Transverse colon (tissue), 4 donors: ENCODE data around the gene ZMYND19. TPM values are rescaled to one million over a fixed set of nuclear protein-coding genes. Genes with fewer than 3 reads are reported as not detected.
"Not testable (repeated sequence)": the region's sequence is repeated elsewhere in the genome, so short reads cannot be mapped to it uniquely, and the experiment has no call there.

Experiments
- DNase-seq: peaks from one replicate; pipeline ENCODE4 v3.0.0-alpha.2; 2019
- H3K27ac ChIP-seq, 4 donors: fragments of 200-600 bp; sonication (generic); 2 replicates each; pipeline ENCODE4 v1.5.1; 2016 to 2018; ENCODE audit warnings: inconsistent platforms in 4 of 4
- H3K27me3 ChIP-seq: fragments of 200-600 bp; sonication (generic); 2 replicates; pipeline ENCODE4 v1.5.1; 2017; ENCODE audit warnings: inconsistent platforms
- H3K36me3 ChIP-seq, 4 donors: fragments of 200-600 bp; sonication (generic); 2 replicates each; pipeline ENCODE4 v1.5.1; 2017 to 2019; ENCODE audit warnings: inconsistent platforms in 4 of 4
- H3K4me1 ChIP-seq, 4 donors: fragments of 200-600 bp; sonication (generic); 2 replicates each; pipeline ENCODE4 v1.5.1; 2017 to 2020; ENCODE audit warnings: inconsistent platforms in 4 of 4
- H3K4me3 ChIP-seq, 4 donors: fragments of 200-600 bp; sonication (generic); 1 replicate in 1 of 4; 2 replicates in 3 of 4; pipeline versions ENCODE4 v1.5.1 to v1.6.1; 2017 to 2019; ENCODE audit warnings: inconsistent platforms in 4 of 4
- H3K9me3 ChIP-seq, 2 donors: fragments of 200-600 bp; sonication (generic); 2 replicates each; pipeline ENCODE4 v1.5.1; 2017 to 2019; ENCODE audit warnings: inconsistent platforms in 2 of 2
- CTCF ChIP-seq, 5 experiments: fragments of 200-600 bp in 3 of 5; fragments of 450-650 bp in 2 of 5; sonication (generic) in 3 of 5; IDR thresholded peaks; 1 replicate in 2 of 5; 2 replicates in 3 of 5; pipeline ENCODE4 v1.5.1; 2016 to 2017; ENCODE audit warnings: antibody characterized with exemption in 5 of 5, inconsistent platforms in 3 of 5, mild to moderate bottlenecking in 2 of 5, moderate library complexity in 1 of 5
- EP300 ChIP-seq: sonication (generic); formaldehyde crosslinking; IDR thresholded peaks from one replicate; pipeline ENCODE4 v1.6.1; 2017; ENCODE audit warnings: antibody characterized with exemption, low read depth
- POLR2A ChIP-seq: fragments of 450-650 bp; IDR thresholded peaks from one replicate; pipeline ENCODE4 v1.6.1; 2016; ENCODE audit warnings: antibody characterized with exemption, mild to moderate bottlenecking, moderate library complexity
- POLR2AphosphoS5 ChIP-seq, 3 donors: sonication (generic); formaldehyde crosslinking; IDR thresholded peaks; one replicate each; pipeline ENCODE4 v1.6.1; 2016; ENCODE audit warnings: antibody characterized with exemption in 3 of 3
- WGBS, 2 donors: methylation state at CpG; one replicate each; pipeline ENCODE4 v1.1.5; 2018; ENCODE audit warnings: low coverage in 1 of 2; 5-methylcytosine and 5-hydroxymethylcytosine counted together
- in situ Hi-C, 4 donors: fragments of 200-750 bp; cut with MboI; loops; one replicate each; pipeline versions ENCODE4 v1.15.0 to v1.15.1; 2017; ENCODE audit warnings: low sequenced_read_pairs in 3 of 4, low pct_ligation_motif_present in 1 of 4, low pct_unique_long_range_greater_than_20kb in 1 of 4
- intact Hi-C: fragments of 100-400 bp; cut with DNase I; formaldehyde crosslinking; loops from one replicate; pipeline ENCODE4 v1.15.1; 2023; ENCODE audit warnings: low total_unique reads
- total RNA-seq, 4 donors: library from RNA; depleted of rRNA; stranded (reverse); fragments of >200 nt; gene quantifications; one replicate each; pipeline ENCODE4 v1.1.0, GENCODE V29; 2016

ZMYND19 gene
- total RNA-seq, 4 donors from 2014 or later, result 6.7 to 11.5 (median 9.8) TPM

DNA sequence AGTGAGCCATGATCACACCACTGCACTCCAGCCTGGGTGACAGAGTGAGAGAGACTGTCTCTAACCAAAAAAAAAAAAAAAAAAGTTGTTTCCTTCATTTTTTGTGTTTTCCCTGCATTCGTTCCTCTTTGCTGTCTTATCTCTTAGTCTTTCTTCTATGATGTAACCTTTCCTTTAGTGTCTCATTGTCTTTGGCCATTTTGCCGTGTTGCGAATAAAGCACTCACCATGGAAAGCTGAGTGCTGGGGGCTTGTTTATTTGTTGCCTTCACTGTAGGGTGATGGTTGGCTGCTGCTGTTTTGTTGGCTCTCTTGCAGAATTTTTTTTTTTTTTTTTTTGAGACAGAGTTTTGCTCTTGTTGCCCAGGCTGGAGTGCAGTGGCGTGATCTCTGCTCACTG lies 36.2 kb upstream of the ZMYND19 start:
- in situ Hi-C loops (no loop called here), intact Hi-C loops (no loop called here)
- Histone ChIP-seq H3K36me3 (no peaks in the 10 kb centered on the region), H3K27ac (no peak overlapping the region), H3K9me3 (no peaks in the 10 kb centered on the region), H3K27me3 (no peaks in the 10 kb centered on the region), H3K4me3 (no peak overlapping the region), H3K4me1 (peaks cover 6 to 58% (median 22%) of the 10 kb centered on the region in 4 donors)
- 92% methylated on average over 3 to 4 of the region's 4 CpGs for WGBS, 2 donors
- no peak for TF ChIP-seq EP300
- no peak for TF ChIP-seq POLR2A
- TF ChIP-seq CTCF (IDR thresholded peaks at IDR 0.05), result no peak
- no peak for TF ChIP-seq POLR2AphosphoS5 (IDR thresholded peaks at IDR 0.05)
- DNase-seq, result no peak

- DNase-seq, in situ Hi-C loops, H3K27ac ChIP-seq, H3K27me3 ChIP-seq, intact Hi-C loops, H3K4me3 ChIP-seq, H3K9me3 ChIP-seq, H3K36me3 ChIP-seq: not testable (repeated sequence)
- WGBS, 2 donors, result 67 to 92% methylated on average over 2 to 8 of the region's 8 CpGs
- H3K4me1 ChIP-seq, result peaks cover 18 to 47% (median 33%) of the 10 kb centered on the region in 4 donors
Measured at GRCh38 chr9:137622211-137622610, 31.9 kb upstream of the ZMYND19 start.

DNA sequence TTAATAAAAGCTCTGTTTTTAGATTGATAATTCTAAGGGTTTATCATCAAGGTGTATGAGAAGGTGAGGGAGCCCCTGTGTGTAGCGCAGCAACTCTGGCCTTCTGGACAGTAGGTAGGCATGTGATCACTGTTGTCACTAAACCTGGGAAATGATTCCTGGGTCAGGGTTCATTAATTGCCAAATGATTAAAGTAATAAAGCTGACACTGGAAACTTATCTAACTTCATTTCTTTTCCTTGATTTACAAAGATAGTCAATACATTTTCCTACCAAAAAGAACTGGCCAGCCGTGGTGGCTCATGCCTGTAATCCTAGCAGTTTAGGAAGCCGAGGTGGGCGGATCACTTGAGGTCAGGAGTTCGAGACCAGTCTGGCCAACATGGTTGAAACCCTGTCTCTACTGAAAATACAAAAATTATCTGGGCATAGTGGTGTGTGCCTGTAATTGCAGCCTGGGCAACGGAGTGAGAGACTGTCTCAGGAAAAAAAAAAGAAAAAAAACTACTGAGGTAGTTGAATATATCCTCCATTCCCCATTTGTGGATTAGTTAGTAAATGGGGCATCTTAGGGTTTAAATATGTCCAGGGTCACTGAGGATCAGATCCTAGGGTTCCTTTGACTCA lies 30.9 kb upstream of the ZMYND19 start:
- no peak overlapping the region for H3K27ac ChIP-seq
- intact Hi-C loops (no loop called here), in situ Hi-C loops (no loop called here)
- WGBS, 2 donors, result 57 to 58% methylated on average over 6 of the region's 6 CpGs
- H3K27me3 ChIP-seq, result no peaks in the 10 kb centered on the region
- DNase-seq, result no peak
- H3K4me3 ChIP-seq, result no peak overlapping the region
- H3K9me3 ChIP-seq, result no peaks in the 10 kb centered on the region
- no peaks in the 10 kb centered on the region for H3K36me3 ChIP-seq
- H3K4me1 ChIP-seq, result peaks cover 21 to 49% (median 35%) of the 10 kb centered on the region in 4 donors
- TF ChIP-seq EP300 (no peak), CTCF (IDR thresholded peaks at IDR 0.05) (peak in 4 of 5 experiments; percentile 35 to 41 (median 40)), POLR2A (no peak)

DNA sequence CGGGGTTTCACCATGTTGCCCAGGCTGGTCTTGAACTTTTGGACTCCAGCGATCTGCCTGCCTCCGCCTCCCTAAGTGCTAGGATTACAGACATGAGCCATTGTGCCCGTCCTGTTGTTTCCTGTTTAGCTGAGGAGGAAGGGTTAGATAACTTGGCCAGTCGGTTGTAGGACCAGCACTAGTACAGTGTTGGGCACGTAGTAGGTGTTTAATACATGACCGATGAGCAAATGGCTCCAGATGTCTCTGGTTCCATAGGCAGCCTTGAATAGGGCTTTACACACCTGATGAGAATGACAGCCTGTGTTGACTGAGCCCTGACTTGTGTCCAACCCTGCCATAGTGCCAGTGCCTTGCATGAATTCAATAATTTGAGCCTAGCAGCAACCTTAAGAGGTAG lies 30.3 kb upstream of the ZMYND19 start:
- in situ Hi-C loops (no loop called here), intact Hi-C loops (no loop called here)
- TF ChIP-seq POLR2A, result no peak
- TF ChIP-seq POLR2AphosphoS5 (IDR thresholded peaks at IDR 0.05), result no peak
- TF ChIP-seq CTCF (IDR thresholded peaks at IDR 0.05), result no peak
- TF ChIP-seq EP300, result no peak
- Histone ChIP-seq H3K27me3 (no peaks in the 10 kb centered on the region), H3K9me3 (no peaks in the 10 kb centered on the region), H3K4me1 (peaks cover 21 to 46% (median 35%) of the 10 kb centered on the region in 4 donors), H3K36me3 (no peaks in the 10 kb centered on the region), H3K4me3 (peak overlapping the region in 1 of 4 donors; percentile 54), H3K27ac (peak overlapping the region in 2 of 4 donors; percentile 86 to 87)
- WGBS, 2 donors, result 75 to 78% methylated on average over 3 to 7 of the region's 7 CpGs
- no peak for DNase-seq

DNA sequence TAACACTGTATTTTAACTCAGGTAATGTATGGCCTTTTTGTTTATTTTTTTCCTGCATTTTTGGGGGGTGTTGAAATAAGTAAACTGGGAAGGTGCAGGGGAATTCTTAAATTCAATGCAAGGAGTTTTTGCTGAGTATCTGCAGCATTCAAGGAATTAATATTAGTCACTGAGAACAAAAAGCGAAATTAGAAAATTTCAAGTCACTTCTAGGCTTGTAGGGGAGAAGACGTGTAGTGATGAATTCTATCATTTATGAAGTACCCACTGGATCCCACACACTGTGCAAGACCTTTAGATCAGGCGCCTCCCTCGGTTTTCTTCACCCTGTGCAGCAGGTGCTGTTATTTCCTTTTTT lies 29.7 kb upstream of the ZMYND19 start:
- no peak for TF ChIP-seq CTCF (IDR thresholded peaks at IDR 0.05)
- TF ChIP-seq POLR2AphosphoS5 (IDR thresholded peaks at IDR 0.05), result no peak
- H3K9me3 ChIP-seq, result no peaks in the 10 kb centered on the region
- no peak for DNase-seq
- H3K4me3 ChIP-seq, result peak overlapping the region; percentile 54 to 88 (median 62)
- no peaks in the 10 kb centered on the region for H3K27me3 ChIP-seq
- H3K27ac ChIP-seq, result peak overlapping the region; percentile 86 to 96 (median 89)
- H3K4me1 ChIP-seq, result peaks cover 21 to 41% (median 35%) of the 10 kb centered on the region in 4 donors
- WGBS, 2 donors, result 40 to 45% methylated on average over 4 of the region's 4 CpGs
- H3K36me3 ChIP-seq, result no peaks in the 10 kb centered on the region
- intact Hi-C loops (no loop called here), in situ Hi-C loops (no loop called here)
